GM18868 (cell line): ENCODE data around the gene SNORC.

Experiments
- ATAC-seq: cut with Tn5 transposase; IDR thresholded peaks from one replicate; pipeline ENCODE4 v1.9.1; 2021; ENCODE audit warnings: mild to moderate bottlenecking, moderate library complexity; ENCODE audit not compliant: unreplicated experiment

Gene SNORC

DNA sequence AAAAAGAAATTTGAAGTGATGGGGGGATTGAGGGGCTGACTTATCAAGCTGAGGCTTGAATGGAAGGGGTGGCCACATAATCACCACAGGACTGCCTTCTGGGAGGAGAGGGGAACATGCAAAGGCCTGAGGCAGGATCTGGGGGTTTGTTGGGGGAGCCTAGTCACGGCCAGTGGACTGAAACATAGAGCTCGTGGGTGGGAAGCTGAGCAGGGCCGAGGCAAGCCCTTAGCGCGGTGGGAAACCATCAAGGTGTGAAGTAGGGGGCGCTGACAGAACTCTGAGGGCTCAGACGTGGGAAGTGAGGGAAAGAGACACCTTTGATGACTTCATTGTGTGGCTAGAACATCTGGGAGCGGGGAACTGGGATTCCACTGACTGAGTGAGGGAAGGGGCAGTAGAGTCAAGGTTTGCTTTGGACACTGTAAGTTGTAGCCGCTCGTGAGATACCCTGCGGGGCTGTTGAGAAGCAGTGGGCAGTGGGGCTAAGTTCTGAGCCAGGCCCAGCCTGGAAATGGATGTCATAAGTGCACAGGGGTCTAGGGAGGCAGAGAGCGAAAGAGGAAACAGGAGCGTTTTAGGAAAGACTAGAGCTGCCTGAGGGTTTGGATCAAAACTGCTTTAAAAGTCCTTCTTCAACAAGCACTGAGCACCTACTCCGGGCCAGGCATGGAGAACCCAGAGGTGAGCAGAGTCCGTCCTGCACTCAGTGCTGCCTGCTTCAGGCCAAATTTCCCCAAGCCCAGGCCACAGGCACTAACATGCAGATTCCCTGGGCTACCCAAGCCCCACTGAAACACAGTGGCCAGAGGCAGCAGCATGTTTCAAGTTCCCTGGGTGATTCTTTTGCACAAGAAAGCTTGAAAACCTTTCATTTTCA lies 686 bp upstream of the SNORC start:
- ATAC-seq: no peak

DNA sequence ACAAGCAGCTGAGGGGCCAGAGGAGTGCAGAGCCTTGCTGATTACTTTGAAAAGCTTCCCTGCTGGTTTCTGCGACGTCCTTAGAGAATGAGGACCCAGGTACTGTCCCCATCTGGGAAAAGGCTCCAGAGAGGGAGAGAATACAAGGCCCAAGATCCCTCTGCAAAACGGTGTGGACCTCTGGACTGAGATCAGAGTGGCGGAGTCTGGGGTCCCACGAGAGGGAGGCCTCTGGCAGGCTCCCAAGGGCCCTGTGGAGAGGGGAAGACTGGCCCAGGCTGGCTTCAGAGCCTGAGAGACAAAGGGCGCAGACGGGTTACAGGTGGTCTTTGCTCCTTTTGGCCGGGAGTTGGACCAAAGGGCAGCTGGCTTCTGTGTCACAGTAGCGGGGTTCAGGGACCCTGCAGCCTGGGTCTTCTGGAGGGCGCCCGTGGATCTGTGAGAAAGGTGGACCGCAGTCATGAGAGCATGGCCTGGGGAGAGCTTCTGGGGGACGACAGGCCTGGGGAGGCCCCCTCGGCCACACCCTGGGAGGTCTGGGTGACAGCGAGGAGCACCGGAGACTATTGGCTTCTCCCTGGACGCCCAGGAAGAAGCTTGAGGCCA lies 805 bp downstream of the SNORC start:
- ATAC-seq: no peak

DNA sequence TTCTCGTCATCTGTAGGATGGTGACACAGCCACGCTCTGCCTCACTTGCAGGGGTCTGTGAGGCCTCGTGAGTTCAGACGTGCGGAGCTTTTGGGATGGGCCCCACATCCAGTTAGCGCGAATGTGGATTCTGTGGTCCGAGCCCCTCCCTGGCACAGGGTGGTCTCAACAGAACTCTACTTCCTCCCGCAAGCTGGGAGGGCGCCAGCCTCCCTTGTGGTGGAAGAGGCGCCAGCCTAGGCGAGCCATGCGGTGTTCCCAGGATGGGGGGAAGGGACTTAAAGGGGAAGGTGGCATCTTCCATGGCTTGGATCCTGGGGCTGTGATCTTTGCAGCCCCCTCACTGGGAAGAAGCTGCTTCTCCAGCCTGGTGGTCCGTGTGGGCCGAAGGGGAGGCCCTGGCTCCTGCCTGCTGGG lies 1.4 kb downstream of the SNORC start:
- ATAC-seq: no peak

DNA sequence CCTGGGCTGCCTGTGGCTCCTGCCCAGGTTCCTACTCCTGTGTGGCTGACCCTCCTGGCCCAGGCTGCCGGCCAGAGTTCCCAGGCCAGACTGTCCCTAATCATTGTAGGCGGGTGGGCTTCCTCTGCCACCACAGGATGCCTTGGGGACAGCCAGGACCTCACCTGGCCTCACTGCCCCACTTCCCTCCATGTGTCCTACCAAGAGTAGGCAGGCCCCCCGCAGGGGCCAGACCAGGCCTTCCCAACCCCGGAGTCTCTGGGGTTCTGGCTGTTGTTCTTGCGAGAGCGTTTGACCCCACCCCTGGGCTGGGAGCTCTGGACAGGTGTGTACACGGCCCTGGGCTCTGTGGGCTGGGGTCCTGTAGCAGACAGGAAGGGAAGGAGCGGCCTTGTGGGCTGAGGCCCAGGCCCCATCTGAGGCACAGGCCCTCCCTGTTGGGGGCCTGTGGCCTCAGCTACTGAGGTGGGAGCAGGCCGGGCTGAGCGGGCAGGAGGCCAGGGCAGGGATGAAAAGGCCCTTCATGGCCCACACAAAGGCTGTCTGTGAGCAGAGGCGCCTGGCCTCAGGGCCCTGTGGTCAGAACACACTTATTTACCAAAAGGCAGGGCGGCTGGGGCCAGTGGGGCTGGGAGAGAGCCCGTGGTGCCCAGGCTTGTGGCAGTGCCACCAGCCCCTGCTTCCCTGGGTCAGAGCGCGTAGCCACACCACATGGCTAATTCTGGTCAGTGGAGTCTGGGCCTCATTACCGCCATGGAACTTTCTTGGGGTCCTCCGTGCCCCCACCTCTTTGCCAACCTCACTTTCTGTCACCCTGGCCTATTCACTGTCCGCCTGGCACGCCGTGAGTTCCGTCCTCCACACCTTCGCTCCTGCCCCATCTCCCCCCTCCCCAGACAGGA lies 2.0 kb downstream of the SNORC start:
- no peak for ATAC-seq

DNA sequence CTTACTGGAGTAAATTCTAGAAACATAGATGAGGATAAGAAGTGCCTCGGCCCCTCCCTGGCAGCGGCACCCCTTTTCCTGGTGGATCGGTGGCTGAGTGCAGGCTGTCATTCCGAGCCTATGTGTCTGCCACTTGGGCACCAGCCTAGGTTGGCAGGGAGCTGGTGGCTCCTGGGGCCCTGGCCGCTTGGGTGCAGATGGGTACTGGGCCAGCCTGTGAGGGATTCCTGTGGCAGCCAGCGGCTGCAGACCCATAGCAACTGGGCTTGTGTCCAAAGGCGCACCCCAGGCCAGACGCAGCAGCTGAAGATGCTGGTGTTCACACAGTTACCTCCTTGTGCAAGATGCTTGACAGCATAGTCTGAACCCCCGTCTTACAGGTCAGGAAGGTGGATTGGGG lies 2.8 kb downstream of the SNORC start:
- no peak for ATAC-seq

DNA sequence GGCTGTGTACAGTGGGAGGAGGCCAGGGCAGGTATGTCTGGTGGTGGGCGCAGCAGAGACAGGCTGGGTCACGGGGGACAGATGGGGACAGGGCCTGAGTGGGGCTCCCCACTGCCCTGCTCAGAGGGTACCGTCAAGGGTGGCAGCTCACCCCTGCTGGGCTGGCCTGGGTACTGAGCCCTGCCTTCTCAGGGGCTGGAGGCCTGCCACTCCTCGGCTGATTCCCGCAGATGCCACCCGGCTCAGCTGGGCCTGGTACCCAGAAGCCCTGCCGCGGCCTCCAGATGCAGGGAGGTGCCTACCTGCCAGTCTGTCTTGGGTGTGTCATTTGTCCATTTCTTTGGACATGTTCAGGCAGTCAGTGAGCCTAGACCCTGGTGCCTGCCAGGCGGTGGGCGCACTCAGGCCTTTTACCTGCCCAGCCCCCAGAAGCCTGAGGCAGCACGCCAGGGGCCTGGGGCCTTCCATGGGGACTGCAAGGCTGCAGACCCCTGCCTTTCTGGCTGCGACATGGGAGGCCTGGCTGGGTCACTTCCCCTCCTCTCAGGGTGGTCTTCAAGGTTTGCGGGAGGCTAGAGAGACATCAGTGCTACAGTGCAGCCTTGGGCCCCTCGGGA lies 3.3 kb downstream of the SNORC start:
- ATAC-seq: no peak

DNA sequence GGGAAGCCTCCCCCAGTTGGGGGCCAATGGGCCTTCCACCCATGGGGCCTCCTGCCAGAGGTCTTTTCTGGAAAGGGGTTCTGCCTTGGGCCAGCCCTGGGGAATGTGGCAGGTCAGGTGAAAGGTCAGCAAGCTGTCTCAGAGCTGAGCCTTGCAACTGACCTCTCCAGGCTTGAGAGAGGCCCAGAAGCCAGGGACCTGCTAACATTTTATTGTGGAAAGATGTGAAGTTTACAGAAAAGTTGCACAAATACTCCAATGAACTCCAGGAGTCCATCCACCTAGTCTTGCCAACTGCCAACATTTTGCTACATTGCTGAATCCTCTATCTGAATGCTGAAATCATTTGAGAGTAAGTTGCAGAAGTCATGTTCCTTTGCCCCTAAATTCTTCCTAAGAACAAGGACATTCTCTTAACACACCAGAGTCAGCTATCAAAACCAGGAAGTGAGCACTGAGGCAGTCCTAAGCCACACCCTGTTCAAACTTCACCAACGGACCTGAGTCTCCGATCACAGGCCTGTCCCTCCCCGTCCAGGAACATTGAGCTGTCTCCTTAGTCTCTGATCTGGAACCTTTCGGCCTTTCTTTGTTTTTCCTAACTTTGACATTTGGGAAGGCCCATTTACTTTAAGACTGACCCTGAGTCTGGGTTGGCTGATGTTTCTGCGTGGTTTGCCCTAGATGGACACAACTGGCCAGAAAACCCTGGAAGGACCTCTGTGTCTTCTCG lies 4.0 kb downstream of the SNORC start:
- ATAC-seq: no peak

DNA sequence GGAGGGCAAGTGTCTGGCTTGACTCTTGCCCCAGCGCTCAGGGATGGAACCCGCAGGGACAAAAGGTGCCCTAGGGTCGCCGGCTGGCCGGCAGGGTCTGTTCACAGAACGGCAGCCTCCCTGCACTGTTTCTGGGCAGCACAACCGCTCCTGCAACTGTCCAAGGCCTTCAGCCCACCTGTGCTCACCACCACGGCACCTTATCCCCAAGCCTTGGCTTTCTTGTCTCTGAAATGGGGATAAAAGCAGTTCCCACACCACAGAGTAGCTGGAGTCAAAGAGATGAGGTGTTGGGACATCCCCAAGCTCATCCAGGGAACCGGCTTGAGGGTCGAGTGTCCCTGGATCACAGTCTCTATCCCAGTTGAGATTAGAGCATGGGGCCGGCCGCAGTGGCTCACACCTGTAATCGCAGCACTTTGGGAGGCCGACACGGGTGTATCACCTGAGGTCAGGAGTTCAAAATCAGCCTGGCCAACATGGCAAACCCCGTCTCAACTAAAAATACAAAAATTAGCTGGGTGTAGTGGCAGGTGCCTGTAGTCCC lies 4.7 kb downstream of the SNORC start:
- ATAC-seq: no peak

DNA sequence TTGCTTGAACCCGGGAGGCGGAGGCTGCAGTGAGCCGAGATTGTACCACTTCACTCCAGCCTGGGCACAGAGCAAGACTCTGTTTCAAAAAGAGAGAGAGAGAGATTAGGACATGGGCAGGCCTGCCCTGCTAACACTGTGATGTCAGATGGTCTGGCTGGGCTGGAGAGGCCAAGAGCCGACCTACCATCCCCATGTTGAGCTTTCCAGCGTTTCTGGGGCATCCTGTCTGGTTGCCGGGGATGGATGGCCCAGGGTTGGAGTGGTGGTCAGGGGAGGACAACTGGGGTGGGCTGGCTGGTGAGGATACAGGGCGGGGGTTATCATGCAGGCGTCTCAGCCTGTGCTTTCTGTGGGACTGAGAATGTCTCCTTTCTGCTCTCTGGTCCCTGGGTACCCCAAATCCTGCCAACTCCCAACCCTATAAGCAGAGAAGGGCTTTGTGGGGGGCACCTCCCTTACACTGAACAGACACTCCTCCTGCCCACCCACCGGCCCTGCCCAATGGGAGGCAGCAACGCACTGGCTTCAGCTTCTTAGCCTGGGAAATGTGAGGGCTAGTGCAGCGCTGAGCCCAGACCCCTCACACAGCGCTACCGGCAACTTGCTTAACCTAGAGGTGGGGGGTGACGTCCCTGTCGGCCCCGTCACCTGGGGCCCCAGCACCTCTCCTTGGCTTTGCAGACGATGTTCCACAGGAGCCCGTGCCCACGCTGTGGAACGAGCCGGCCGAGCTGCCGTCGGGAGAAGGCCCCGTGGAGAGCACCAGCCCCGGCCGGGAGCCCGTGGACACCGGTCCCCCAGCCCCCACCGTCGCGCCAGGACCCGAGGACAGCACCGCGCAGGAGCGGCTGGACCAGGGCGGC lies 5.4 kb downstream of the SNORC start:
- no peak for ATAC-seq

DNA sequence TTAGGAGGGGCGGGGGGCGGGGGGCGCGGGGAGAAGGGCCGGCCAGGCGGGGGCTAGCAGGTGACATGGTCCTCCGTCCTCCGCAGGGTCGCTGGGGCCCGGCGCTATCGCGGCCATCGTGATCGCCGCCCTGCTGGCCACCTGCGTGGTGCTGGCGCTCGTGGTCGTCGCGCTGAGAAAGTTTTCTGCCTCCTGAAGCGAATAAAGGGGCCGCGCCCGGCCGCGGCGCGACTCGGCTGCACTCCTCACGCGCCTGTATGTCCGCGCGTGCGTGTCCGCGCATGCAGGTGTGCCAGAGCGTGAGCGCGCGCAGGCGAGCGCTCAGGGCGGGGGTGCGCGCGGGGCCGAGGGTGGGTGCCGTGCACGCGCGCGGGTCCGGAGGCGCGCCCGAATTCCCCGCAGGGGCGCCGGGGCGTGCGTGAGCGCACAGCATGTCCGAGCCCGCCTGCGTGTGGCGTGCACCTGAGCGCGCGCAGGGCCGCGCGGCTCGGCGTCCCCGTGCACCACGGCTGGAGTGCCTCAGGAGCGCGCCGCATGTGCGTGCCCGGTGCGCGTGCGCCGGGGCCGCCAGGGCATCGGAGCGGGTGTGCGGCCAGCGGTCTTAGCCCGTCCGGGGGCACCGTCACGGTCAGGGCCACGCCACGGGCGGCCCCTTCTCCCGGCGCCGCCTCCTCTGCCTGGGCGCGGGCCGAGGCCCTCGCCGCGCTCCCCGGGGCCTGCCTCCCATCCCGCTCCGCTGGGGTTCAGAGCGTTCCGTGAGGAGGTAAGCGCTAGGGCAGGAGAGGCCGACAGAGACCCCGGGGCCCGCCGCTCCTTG lies 6.3 kb downstream of the SNORC start:
- no peak for ATAC-seq

DNA sequence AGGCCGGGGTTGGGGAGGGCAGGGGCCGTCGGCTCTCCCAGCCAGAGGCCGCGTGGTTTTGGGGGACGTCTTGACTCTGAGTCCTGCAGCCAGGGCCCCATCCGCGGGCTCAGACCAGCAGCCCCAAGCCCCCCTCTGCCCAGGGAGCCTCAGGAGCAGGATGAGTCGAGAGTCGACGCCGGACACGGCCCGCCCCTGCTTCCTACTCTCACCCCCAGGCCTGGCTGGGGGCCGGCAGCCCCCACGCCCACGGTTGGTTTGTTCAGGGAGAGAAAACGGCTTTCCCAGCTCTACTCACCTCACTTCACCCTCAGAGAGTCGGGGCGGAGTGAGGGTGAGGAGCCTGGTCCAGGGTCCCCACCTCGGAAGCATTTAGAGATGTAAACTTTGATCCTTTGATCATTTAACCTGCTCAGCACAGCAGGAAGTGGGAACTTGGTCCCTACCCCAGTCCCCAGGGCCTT lies 6.9 kb downstream of the SNORC start:
- no peak for ATAC-seq

DNA sequence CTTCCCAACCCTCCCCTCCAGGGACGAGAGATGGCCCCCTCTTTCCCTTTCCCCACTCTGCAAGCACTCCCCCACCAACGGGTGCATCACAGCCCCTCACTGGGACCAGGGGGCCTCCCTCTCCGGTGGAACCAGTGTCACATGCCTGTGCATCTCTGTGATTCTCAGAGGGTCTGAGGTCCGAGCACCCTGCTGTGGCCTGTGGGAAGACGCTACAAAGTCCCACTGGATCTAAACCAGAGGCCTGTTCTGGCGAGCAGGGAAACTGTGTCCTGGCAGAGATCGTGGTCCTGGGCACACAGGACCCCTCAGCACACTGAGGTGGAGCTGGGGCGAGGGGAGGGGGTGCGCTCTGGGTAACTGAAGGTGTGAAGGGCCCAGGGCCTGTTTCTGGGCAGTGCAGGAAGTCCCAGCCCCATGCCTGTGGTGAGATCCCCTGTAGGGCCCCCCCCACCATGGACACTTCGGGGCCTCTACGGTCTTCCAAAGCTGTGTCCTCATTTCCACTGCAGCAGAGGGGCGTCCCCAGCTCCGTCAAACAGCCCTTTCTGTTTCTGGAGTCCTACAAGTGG lies 8.0 kb downstream of the SNORC start:
- no peak for ATAC-seq

DNA sequence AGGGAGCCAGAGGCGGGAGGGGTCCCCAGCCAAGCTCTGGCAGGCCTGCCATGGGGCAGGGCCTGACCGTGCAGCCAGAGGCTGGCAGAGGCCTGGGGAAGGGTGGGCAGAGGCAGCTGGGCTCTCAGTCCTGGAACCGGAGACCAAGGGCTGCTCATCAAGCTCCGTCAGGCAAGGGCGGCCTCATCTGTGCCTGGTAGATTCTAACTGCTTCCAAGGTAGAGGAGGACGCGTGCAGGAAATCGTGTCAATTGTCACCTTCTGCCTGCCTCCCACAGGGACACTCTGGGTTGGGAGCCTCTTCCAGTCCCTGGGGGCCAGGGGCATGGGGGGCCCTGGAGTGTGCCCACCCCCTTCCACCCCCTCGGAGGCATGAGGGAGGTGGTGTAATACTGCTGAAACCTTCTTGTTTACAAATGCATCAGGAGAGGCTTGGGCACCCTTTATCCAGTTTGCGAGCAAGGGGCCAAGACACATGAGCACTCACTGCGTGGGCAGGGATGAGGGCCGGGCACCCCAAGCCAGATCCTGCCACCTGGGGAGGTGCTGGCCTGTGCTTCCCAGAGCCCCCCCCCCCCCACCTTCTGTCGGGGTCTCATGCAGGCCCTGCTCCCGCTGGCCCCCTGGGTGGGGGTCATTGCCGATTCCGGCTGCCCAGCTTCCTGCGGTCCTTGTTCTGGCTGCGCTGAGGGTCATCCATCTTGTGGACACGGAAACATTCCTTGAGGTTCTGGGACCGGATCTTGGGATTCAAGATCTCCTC lies 9.0 kb downstream of the SNORC start:
- no peak for ATAC-seq

DNA sequence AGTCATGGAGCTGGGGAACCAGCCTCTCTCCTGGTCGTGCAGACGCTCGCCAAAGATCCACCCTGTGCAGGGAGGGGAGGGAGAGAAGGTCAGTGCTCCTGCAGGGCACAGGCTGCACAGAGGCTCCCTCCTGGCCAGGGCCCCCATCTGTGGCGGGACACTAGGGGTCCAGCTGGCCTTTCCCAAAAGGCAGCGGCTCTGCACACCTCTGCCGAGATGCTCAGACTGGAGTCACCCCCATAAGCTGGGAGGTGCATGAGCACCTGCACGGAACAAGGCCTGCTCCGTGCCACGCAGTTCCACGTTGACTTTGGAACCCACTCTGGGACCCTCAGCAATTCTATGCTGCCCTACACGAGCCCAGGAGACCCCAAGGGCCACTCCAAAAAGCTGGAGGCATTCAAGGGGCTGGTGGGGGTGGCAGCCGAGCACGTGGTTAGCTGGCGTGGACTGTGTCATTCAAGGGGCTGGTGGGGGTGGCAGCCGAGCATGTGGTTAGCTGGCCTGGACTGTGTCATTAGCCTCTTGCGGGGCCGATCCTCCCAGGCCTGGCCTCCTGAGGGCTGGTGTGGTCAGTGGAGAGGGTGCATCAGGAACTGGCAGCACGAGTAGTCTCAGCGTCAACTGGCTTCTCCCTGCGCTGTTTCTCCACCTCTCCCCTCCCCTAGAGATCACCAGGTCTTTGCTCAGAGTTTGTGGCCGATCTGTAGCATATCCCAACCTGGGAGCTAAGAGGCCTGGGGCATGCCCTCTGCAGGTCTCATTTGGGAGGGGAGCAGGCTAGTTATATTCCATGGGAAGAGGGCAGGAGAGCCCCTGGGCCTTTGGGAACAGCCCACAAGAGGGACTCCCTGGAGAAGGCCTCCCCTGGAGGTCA lies 9.8 kb downstream of the SNORC start:
- no peak for ATAC-seq

DNA sequence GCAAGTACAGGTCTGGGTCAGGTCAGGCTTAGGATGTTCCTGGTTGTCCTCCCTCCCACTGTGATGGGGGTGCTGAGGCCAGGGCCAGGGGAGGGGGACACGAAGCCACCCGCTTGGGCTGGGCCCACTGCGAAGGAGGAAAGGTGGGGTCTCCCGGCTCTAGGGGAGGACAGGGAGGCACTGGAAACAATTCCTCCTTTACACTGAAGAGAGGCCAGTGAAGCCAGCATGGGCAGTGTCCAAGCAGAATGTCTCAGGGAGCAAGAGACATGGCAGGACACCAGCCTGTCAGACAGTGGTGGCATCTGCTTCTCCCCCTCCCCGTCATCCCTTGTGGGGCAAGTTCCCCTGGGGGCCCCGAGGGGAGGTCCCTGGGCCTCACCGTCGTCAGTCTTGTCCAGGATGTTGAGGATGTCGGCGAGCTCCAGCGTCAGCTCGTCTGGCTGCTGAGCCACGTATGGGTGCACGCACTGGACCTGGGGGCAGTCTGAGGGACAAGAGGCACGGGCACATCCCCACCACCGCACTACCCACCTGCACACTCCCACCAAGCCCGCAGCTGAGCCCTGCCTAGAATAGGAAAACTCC lies 10.8 kb downstream of the SNORC start:
- no peak for ATAC-seq

DNA sequence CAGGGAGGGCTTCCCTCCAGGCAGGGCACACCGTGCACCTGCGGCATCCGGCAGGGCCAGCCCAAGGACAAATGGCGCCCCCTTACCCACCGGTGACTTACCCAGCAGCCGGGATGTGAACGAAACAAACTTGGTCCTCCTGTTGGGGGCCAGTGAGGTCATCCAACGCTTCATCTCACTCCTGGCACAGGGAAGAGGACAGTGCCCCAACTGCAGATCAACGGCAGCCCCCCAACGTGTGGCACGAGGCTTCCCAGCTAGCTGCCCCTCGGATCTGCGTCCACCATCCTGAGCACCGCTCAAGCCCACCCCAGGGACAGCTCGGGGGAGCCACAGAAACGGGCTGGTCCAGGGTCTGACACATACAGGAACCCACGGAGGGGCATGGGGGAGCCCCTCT lies 12.0 kb downstream of the SNORC start:
- ATAC-seq: no peak
